ENCODE data around the gene ILF3.

ILF3 gene

GRCh38 chr19:10740798-10741197, 86.7 kb downstream of the ILF3 start:
- DNase-seq, result peak; percentile 41

All from hematopoietic multipotent progenitor cell treated with erythropoietin and hydrocortisone succinate and interleukin-3 and kit ligand, for 4 days (in vitro differentiated cells).